K562 (cell line): ENCODE data around the gene NTN3. TPM values are rescaled to one million over a fixed set of nuclear protein-coding genes. Genes with fewer than 3 reads are reported as not detected.
A peak's percentile ranks its signal among the peaks of the same experiment; 100 is the strongest.

Experiments used
- BCL6 ChIP-seq: fragments of 250-450 bp; sonication (Bioruptor Pico); IDR thresholded peaks from 2 replicates; pipeline ENCODE4 v1.4.0; 2020
- CBX2 ChIP-seq: fragments of 200-600 bp; sonication (generic); IDR thresholded peaks from one replicate; pipeline ENCODE4 v1.6.1; 2012; ENCODE audit warnings: mild to moderate bottlenecking, low read length, inconsistent platforms; ENCODE audit not compliant: insufficient read depth, poor library complexity, severe bottlenecking
- CBX3 ChIP-seq, 2 experiments: IDR thresholded peaks; 1 replicate in 1 of 2; 2 replicates in 1 of 2; pipeline ENCODE4 v1.6.1; 2012; ENCODE audit warnings: inconsistent platforms in 2 of 2, low read length in 2 of 2, borderline replicate concordance in 1 of 2, control low read depth in 1 of 2
- CXXC5 ChIP-seq: fragments of 250-450 bp; sonication (Bioruptor Pico); IDR thresholded peaks from 2 replicates; pipeline ENCODE4 v1.8.0; 2022; ENCODE audit warnings: inconsistent platforms, mild to moderate bottlenecking, moderate library complexity
- EGR1 ChIP-seq: fragments of 450-650 bp; conservative IDR thresholded peaks from 2 replicates; pipeline ENCODE4 v1.6.1; 2017; ENCODE audit warnings: mild to moderate bottlenecking
- FOS ChIP-seq: IDR thresholded peaks from 3 replicates; pipeline ENCODE4 v1.6.1; 2011; ENCODE audit not compliant: insufficient read length; ENCODE audit errors: extremely low read depth
- MTA2 ChIP-seq: fragments of 450-650 bp; IDR thresholded peaks from 2 replicates; pipeline ENCODE4 v1.6.1; 2016; ENCODE audit warnings: low read depth
- POLR2AphosphoS5 ChIP-seq: IDR thresholded peaks from 2 replicates; pipeline ENCODE4 v1.6.1; 2011; ENCODE audit warnings: mild to moderate bottlenecking, low read depth, low read length, moderate library complexity; ENCODE audit not compliant: control insufficient read depth, insufficient read depth
- SUPT5H ChIP-seq: fragments of 450-650 bp; IDR thresholded peaks from 2 replicates; pipeline ENCODE4 v1.6.1; 2016
- TEAD1 ChIP-seq, 2 experiments: fragments of 450-650 bp in 1 of 2; sonication (generic) in 1 of 2; formaldehyde crosslinking; IDR thresholded peaks; 2 replicates each; pipeline versions ENCODE4 v1.4.0 to v1.8.0; 2020 to 2022; ENCODE audit warnings: mild to moderate bottlenecking in 2 of 2, missing genetic modification reagents in 1 of 2
- TRIM25 ChIP-seq: fragments of 450-650 bp; IDR thresholded peaks from 2 replicates; pipeline ENCODE4 v1.7.0; 2016; ENCODE audit warnings: borderline replicate concordance
- ZBTB26 ChIP-seq: fragments of 450-650 bp; formaldehyde crosslinking; IDR thresholded peaks from 2 replicates; pipeline ENCODE4 v1.4.0; 2022; ENCODE audit warnings: missing genetic modification characterization
- ZFX ChIP-seq: sonication (generic); formaldehyde crosslinking; IDR thresholded peaks from 2 replicates; pipeline ENCODE4 v1.8.0; 2022; ENCODE audit warnings: mild to moderate bottlenecking, missing genetic modification reagents, moderate library complexity
- ZNF584 ChIP-seq: fragments of 200-800 bp; sonication (Bioruptor generic); IDR thresholded peaks from 2 replicates; pipeline ENCODE4 v1.6.1; 2016; ENCODE audit warnings: low read depth, mild to moderate bottlenecking, missing genetic modification characterization, missing compliant biosample characterization
- polyA plus RNA-seq, 8 experiments: library from polyadenylated mRNA; depleted of rRNA in 4 of 8; stranded (reverse) in 5 of 8; unstranded in 3 of 8; fragments of >200 nt; fragmentation: Nextera tagmentation in 2 of 8; fragmentation: Illumina TruSeq in 1 of 8; extraction: Ambion mirVana in 2 of 8; extraction: Trizol in 1 of 8; gene quantifications; 2 replicates each; pipeline versions ENCODE4 v1.2.1 to v1.2.3, GENCODE V29; 2011 to 2014; ENCODE audit warnings: inconsistent platforms in 1 of 8, missing spikeins in 1 of 8
- total RNA-seq, 7 experiments: library from RNA; depleted of rRNA in 6 of 7; stranded (reverse); fragments of >200 nt in 6 of 7; fragmentation: Illumina TruSeq in 2 of 7; extraction: Trizol in 2 of 7; gene quantifications; 2 replicates each; pipeline versions ENCODE4 v1.2.1 to v1.2.3, GENCODE V29; 2011 to 2021; ENCODE audit warnings: low replicate concordance in 1 of 7
- TF ChIP-seq, protein P1 (sequence below): fragments of 250-450 bp; sonication (Bioruptor Pico); IDR thresholded peaks from 2 replicates; pipeline ENCODE4 v1.5.0; 2020; ENCODE audit warnings: mild to moderate bottlenecking
- TF ChIP-seq, protein P2 (sequence below), 2 experiments: fragments of 450-650 bp in 1 of 2; sonication (generic) in 1 of 2; formaldehyde crosslinking; conservative IDR thresholded peaks; 2 replicates each; pipeline versions ENCODE4 v1.4.0 to v1.8.1; 2020 to 2022; ENCODE audit warnings: mild to moderate bottlenecking in 1 of 2, missing genetic modification reagents in 1 of 2
- TF ChIP-seq, protein P3 (sequence below): fragments of 250-450 bp; sonication (Bioruptor Pico); IDR thresholded peaks from 2 replicates; pipeline ENCODE4 v1.5.0; 2020; ENCODE audit warnings: mild to moderate bottlenecking, borderline replicate concordance
- TF ChIP-seq, protein P4 (sequence below), 2 experiments: IDR thresholded peaks; 2 replicates each; pipeline ENCODE4 v1.6.1; 2011; ENCODE audit warnings: borderline replicate concordance in 1 of 2, control low read depth in 1 of 2, low read depth in 1 of 2, low read length in 1 of 2, mild to moderate bottlenecking in 1 of 2, mixed read lengths in 1 of 2, moderate library complexity in 1 of 2; ENCODE audit not compliant: insufficient read depth in 1 of 2, insufficient read length in 1 of 2, poor library complexity in 1 of 2, severe bottlenecking in 1 of 2; ENCODE audit errors: extremely low read depth in 1 of 2

Gene NTN3
- total and polyA plus RNA-seq, 9 of the 15 experiments (the other 6 are each of a cell fraction or from before 2014, with no cell fraction given): not detected

DNA sequence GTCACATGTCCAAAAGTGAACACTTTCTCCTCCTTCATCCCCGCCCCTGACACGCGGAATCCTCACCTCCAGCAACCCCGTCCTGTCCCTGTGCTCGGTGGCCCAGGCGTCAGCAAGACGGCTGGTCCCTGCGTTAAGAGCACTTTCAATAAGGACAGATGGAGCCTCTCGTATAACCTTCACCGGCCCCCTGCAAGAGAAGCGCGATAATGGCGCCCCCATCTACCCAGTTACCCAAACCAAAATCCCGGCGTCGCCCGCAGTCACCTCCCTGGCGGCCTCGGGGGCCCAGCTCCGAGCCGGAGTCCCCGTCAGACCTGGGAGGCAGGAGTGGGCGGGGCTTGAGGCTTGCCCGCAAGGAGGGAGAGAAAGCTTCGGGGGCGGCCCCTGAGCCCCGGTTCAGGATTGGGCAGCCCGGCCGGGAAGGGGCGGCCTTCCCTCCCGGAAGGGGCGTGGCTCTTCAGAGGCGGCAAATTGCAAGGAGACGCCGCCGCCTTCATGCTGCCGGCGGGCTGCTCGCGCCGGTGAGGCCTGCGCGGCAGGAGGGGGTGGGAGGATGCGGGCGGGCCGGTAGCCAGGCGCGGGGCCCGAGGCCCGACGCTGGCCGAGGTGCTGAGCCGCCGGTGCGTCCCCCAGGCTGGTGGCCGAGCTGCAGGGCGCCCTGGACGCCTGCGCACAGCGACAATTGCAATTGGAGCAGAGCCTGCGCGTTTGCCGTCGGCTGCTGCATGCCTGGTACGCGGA, 11.3 kb upstream of the NTN3 start, which contains the start of gene TEDC2 (continued):
- no peak for TF ChIP-seq MTA2
- TF ChIP-seq TRIM25: no peak
- peak; percentile 55 for TF ChIP-seq ZFX (CRISPR knock-in tag)
- TF ChIP-seq CXXC5: peak; percentile 53
- TF ChIP-seq EGR1: peak; percentile 45; the same call in 1 of the 2 replicates
- no peak for TF ChIP-seq ZBTB26 (CRISPR knock-in tag)
- no peak for TF ChIP-seq ZNF584
- TF ChIP-seq CBX2: no peak
- TF ChIP-seq, protein P1, sequence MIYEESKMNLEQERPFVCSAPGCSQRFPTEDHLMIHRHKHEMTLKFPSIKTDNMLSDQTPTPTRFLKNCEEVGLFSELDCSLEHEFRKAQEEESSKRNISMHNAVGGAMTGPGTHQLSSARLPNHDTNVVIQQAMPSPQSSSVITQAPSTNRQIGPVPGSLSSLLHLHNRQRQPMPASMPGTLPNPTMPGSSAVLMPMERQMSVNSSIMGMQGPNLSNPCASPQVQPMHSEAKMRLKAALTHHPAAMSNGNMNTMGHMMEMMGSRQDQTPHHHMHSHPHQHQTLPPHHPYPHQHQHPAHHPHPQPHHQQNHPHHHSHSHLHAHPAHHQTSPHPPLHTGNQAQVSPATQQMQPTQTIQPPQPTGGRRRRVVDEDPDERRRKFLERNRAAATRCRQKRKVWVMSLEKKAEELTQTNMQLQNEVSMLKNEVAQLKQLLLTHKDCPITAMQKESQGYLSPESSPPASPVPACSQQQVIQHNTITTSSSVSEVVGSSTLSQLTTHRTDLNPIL (CRISPR knock-in tag): no peak
- peak; percentile 16 for TF ChIP-seq FOS
- no peak for TF ChIP-seq CBX3 (IDR thresholded peaks at IDR 0.05; ENCODE audit: borderline replicate concordance in 1 of 2, low read length in 2 of 2)
- peak; percentile 79 for TF ChIP-seq SUPT5H
- TF ChIP-seq, protein P2, sequence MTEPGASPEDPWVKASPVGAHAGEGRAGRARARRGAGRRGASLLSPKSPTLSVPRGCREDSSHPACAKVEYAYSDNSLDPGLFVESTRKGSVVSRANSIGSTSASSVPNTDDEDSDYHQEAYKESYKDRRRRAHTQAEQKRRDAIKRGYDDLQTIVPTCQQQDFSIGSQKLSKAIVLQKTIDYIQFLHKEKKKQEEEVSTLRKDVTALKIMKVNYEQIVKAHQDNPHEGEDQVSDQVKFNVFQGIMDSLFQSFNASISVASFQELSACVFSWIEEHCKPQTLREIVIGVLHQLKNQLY (CRISPR knock-in tag; conservative IDR thresholded peaks at IDR 0.05): no peak
- TF ChIP-seq, protein P3, sequence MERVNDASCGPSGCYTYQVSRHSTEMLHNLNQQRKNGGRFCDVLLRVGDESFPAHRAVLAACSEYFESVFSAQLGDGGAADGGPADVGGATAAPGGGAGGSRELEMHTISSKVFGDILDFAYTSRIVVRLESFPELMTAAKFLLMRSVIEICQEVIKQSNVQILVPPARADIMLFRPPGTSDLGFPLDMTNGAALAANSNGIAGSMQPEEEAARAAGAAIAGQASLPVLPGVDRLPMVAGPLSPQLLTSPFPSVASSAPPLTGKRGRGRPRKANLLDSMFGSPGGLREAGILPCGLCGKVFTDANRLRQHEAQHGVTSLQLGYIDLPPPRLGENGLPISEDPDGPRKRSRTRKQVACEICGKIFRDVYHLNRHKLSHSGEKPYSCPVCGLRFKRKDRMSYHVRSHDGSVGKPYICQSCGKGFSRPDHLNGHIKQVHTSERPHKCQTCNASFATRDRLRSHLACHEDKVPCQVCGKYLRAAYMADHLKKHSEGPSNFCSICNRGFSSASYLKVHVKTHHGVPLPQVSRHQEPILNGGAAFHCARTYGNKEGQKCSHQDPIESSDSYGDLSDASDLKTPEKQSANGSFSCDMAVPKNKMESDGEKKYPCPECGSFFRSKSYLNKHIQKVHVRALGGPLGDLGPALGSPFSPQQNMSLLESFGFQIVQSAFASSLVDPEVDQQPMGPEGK (CRISPR knock-in tag): no peak
- peak in 1 of 2 experiments; percentile 50; a peak in 1 of 4 replicates for TF ChIP-seq TEAD1 (CRISPR knock-in tag; IDR thresholded peaks at IDR 0.05)
- no peak for TF ChIP-seq BCL6 (CRISPR knock-in tag)
- TF ChIP-seq, protein P4, sequence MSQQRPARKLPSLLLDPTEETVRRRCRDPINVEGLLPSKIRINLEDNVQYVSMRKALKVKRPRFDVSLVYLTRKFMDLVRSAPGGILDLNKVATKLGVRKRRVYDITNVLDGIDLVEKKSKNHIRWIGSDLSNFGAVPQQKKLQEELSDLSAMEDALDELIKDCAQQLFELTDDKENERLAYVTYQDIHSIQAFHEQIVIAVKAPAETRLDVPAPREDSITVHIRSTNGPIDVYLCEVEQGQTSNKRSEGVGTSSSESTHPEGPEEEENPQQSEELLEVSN (IDR thresholded peaks at IDR 0.05; ENCODE audit: borderline replicate concordance in 1 of 2, extremely low read depth in 1 of 2, insufficient read depth in 1 of 2, insufficient read length in 1 of 2, low read depth in 1 of 2, low read length in 1 of 2, poor library complexity in 1 of 2, severe bottlenecking in 1 of 2): peak; percentile 96 to 100
- no peak for TF ChIP-seq POLR2AphosphoS5
